SK-N-SH treated with all-trans-retinoic acid at 6 μM for 48 hours (cell line): Measurements from ENCODE around the gene SAMD15.

ENCODE experiments used
- ARNTL ChIP-seq: fragments of 450-650 bp; formaldehyde crosslinking; IDR thresholded peaks from 2 replicates; pipeline ENCODE4 v1.5.0; 2020; ENCODE audit warnings: low read depth, mild to moderate bottlenecking, moderate library complexity, borderline replicate concordance
- BACH2 ChIP-seq: fragments of 250-450 bp; sonication (Bioruptor Pico); IDR thresholded peaks from 2 replicates; pipeline ENCODE4 v1.9.0; 2021; ENCODE audit warnings: mild to moderate bottlenecking, borderline replicate concordance
- OSR1 ChIP-seq: fragments of 250-450 bp; sonication (Bioruptor Pico); IDR thresholded peaks from 2 replicates; pipeline ENCODE4 v1.8.0; 2022; ENCODE audit warnings: moderate library complexity, mild to moderate bottlenecking, inconsistent platforms
- RARB ChIP-seq: fragments of 250-450 bp; sonication (Bioruptor Pico); IDR thresholded peaks from 2 replicates; pipeline ENCODE4 v1.8.0; 2021; ENCODE audit warnings: mild to moderate bottlenecking, moderate library complexity
- ZC3H10 ChIP-seq: fragments of 250-450 bp; sonication (Bioruptor Pico); IDR thresholded peaks from 2 replicates; pipeline ENCODE4 v1.5.1; 2021; ENCODE audit warnings: mild to moderate bottlenecking, moderate library complexity
- ZFP3 ChIP-seq: fragments of 250-450 bp; sonication (Bioruptor Pico); IDR thresholded peaks from 2 replicates; pipeline ENCODE4 v1.5.0; 2020; ENCODE audit warnings: mild to moderate bottlenecking, moderate library complexity
- ZFP30 ChIP-seq: fragments of 450-650 bp; formaldehyde crosslinking; IDR thresholded peaks from 2 replicates; pipeline ENCODE4 v1.5.0; 2022; ENCODE audit warnings: mild to moderate bottlenecking, moderate library complexity
- ZNF70 ChIP-seq: fragments of 450-650 bp; formaldehyde crosslinking; IDR thresholded peaks from 2 replicates; pipeline ENCODE4 v1.5.0; 2020; ENCODE audit warnings: mild to moderate bottlenecking, moderate library complexity
- TF ChIP-seq, protein P1 (sequence below): fragments of 250-450 bp; sonication (Bioruptor Pico); IDR thresholded peaks from 2 replicates; pipeline ENCODE4 v1.8.0; 2020; ENCODE audit warnings: mild to moderate bottlenecking, moderate library complexity, borderline replicate concordance
- TF ChIP-seq, protein P2 (sequence below): fragments of 250-450 bp; sonication (Bioruptor Pico); IDR thresholded peaks from 2 replicates; pipeline ENCODE4 v1.5.0; 2020; ENCODE audit warnings: mild to moderate bottlenecking, moderate library complexity
- TF ChIP-seq, protein P3 (sequence below): fragments of 250-450 bp; sonication (Bioruptor Pico); IDR thresholded peaks from 2 replicates; pipeline ENCODE4 v1.5.1; 2021; ENCODE audit warnings: mild to moderate bottlenecking, moderate library complexity

DNA sequence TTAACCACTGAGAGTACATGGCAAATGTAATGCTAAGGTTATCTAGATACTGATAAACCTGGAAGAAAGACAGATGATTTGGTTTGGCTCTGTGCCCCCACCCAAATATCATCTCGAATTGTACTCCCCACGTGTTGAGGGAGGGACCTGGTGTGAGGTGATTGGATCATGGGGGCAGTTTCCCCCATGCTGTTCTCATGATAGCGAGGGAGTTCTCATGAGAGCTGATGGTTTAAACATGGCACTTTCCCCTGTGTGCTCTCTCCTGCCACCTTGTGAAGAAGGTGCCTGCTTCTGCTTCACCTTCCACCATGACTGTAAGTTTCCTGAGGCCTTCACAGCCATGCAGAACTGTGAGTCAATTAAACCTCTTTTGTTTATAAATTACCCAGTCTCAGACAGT, 32.0 kb downstream of the SAMD15 start:
- TF ChIP-seq RARB, result no peak
- TF ChIP-seq, protein P1, sequence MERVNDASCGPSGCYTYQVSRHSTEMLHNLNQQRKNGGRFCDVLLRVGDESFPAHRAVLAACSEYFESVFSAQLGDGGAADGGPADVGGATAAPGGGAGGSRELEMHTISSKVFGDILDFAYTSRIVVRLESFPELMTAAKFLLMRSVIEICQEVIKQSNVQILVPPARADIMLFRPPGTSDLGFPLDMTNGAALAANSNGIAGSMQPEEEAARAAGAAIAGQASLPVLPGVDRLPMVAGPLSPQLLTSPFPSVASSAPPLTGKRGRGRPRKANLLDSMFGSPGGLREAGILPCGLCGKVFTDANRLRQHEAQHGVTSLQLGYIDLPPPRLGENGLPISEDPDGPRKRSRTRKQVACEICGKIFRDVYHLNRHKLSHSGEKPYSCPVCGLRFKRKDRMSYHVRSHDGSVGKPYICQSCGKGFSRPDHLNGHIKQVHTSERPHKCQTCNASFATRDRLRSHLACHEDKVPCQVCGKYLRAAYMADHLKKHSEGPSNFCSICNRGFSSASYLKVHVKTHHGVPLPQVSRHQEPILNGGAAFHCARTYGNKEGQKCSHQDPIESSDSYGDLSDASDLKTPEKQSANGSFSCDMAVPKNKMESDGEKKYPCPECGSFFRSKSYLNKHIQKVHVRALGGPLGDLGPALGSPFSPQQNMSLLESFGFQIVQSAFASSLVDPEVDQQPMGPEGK (CRISPR knock-in tag), result no peak
- no peak for TF ChIP-seq ZC3H10
- no peak for TF ChIP-seq ZFP30
- TF ChIP-seq OSR1 (CRISPR knock-in tag), result no peak
- TF ChIP-seq ZNF70 (CRISPR knock-in tag), result no peak
- TF ChIP-seq, protein P2, sequence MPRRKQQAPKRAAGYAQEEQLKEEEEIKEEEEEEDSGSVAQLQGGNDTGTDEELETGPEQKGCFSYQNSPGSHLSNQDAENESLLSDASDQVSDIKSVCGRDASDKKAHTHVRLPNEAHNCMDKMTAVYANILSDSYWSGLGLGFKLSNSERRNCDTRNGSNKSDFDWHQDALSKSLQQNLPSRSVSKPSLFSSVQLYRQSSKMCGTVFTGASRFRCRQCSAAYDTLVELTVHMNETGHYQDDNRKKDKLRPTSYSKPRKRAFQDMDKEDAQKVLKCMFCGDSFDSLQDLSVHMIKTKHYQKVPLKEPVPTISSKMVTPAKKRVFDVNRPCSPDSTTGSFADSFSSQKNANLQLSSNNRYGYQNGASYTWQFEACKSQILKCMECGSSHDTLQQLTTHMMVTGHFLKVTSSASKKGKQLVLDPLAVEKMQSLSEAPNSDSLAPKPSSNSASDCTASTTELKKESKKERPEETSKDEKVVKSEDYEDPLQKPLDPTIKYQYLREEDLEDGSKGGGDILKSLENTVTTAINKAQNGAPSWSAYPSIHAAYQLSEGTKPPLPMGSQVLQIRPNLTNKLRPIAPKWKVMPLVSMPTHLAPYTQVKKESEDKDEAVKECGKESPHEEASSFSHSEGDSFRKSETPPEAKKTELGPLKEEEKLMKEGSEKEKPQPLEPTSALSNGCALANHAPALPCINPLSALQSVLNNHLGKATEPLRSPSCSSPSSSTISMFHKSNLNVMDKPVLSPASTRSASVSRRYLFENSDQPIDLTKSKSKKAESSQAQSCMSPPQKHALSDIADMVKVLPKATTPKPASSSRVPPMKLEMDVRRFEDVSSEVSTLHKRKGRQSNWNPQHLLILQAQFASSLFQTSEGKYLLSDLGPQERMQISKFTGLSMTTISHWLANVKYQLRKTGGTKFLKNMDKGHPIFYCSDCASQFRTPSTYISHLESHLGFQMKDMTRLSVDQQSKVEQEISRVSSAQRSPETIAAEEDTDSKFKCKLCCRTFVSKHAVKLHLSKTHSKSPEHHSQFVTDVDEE (CRISPR knock-in tag), result no peak
- TF ChIP-seq, protein P3, sequence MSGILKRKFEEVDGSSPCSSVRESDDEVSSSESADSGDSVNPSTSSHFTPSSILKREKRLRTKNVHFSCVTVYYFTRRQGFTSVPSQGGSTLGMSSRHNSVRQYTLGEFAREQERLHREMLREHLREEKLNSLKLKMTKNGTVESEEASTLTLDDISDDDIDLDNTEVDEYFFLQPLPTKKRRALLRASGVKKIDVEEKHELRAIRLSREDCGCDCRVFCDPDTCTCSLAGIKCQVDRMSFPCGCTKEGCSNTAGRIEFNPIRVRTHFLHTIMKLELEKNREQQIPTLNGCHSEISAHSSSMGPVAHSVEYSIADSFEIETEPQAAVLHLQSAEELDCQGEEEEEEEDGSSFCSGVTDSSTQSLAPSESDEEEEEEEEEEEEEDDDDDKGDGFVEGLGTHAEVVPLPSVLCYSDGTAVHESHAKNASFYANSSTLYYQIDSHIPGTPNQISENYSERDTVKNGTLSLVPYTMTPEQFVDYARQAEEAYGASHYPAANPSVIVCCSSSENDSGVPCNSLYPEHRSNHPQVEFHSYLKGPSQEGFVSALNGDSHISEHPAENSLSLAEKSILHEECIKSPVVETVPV (CRISPR knock-in tag), result no peak
- no peak for TF ChIP-seq BACH2
- TF ChIP-seq ARNTL (CRISPR knock-in tag), result no peak
- TF ChIP-seq ZFP3 (CRISPR knock-in tag), result no peak
